Measurements from ENCODE around the gene MADCAM1.
"Not testable (repeated sequence)": the region's sequence is repeated elsewhere in the genome, so short reads cannot be mapped to it uniquely, and the experiment has no call there.

Gene MADCAM1

DNA sequence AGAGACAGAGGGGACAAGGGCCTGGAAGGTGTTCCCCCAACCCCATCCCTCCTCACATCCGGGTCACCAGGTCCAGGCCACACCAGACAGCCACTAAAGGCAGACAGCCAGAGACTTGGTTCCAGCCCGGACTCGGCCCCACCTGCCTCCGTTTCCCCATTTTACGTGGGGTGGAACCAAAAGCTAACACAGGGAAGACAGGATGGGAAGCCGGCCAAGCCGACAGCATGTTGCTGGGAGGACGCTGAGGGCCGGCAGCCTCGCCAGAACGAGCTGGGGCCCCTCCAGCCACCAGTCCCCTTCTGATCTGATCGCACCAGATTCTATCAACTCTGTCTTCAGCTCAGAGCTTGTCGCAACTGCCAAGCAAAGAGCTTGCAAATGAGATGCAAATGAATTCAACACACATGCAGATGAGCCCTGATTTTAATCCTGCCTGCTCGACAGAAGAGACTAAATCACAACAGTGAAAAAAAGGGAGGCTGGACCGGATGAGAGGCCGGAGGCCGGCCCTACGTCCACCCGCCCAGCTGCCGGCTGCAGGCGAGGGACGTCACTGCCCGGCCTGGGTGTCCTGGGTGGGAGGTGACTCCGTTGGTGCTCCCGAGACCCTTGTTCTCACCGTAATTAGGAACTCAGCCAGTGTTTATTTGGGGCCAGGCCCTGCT lies 17.9 kb upstream of the MADCAM1 start:
- H3K36me3 ChIP-seq (replicated peaks) = no peaks in the 10 kb centered on the region
- DNase-seq = no peak
- H3K27me3 ChIP-seq (replicated peaks) = no peaks in the 10 kb centered on the region
- no peak overlapping the region for H3K27ac ChIP-seq
- in situ Hi-C loops (cut with HindIII; ENCODE audit: low pct_ligation_motif_present, low sequenced_read_pairs) = no loop called here
- TF ChIP-seq, protein P1, sequence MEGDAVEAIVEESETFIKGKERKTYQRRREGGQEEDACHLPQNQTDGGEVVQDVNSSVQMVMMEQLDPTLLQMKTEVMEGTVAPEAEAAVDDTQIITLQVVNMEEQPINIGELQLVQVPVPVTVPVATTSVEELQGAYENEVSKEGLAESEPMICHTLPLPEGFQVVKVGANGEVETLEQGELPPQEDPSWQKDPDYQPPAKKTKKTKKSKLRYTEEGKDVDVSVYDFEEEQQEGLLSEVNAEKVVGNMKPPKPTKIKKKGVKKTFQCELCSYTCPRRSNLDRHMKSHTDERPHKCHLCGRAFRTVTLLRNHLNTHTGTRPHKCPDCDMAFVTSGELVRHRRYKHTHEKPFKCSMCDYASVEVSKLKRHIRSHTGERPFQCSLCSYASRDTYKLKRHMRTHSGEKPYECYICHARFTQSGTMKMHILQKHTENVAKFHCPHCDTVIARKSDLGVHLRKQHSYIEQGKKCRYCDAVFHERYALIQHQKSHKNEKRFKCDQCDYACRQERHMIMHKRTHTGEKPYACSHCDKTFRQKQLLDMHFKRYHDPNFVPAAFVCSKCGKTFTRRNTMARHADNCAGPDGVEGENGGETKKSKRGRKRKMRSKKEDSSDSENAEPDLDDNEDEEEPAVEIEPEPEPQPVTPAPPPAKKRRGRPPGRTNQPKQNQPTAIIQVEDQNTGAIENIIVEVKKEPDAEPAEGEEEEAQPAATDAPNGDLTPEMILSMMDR (IDR thresholded peaks at IDR 0.05; ENCODE audit: low read depth, low read length, missing control alignments) = no peak
- H3K4me3 ChIP-seq (ENCODE audit: low read depth, low read length) = no peak overlapping the region

DNA sequence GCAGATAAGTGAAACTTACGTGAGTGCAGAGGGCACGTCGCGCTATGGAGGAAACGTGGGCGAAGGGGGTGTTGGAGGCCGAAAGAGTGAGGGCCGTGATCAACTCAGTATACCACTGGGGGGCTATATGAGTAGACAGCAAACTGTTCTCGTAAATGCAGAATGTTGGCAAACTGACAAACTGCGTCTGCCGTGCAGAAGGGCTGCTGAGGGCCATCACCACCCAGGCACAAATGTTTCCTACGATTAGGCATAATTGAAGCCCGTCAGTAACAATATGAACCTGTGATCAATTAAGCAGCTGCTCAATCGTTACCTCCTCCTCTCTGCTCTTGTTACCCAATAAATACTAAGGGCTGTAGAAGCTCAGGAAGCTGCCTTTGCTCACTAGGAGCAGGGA lies 17.3 kb upstream of the MADCAM1 start:
- Histone ChIP-seq H3K27ac (no peak overlapping the region), H3K27me3 (replicated peaks) (no peaks in the 10 kb centered on the region), H3K4me3 (ENCODE audit: low read depth, low read length) (no peak overlapping the region), H3K36me3 (replicated peaks) (no peaks in the 10 kb centered on the region)
- no peak for DNase-seq
- in situ Hi-C loops (cut with HindIII; ENCODE audit: low pct_ligation_motif_present, low sequenced_read_pairs) = no loop called here
- TF ChIP-seq, protein P1 (IDR thresholded peaks at IDR 0.05; ENCODE audit: low read depth, low read length, missing control alignments) = no peak

GRCh38 chr19:480016-480855 lies 16.1 kb upstream of the MADCAM1 start:
- DNase-seq = peak; percentile 58
- H3K4me3 ChIP-seq (ENCODE audit: low read depth, low read length) = peak overlapping the region; percentile 38
- in situ Hi-C loops (cut with HindIII; ENCODE audit: low pct_ligation_motif_present, low sequenced_read_pairs) = no loop called here
- no peak overlapping the region for H3K27ac ChIP-seq
- TF ChIP-seq, protein P1 (IDR thresholded peaks at IDR 0.05; ENCODE audit: low read depth, low read length, missing control alignments) = peak; percentile 73
- H3K27me3 ChIP-seq (replicated peaks) = no peaks in the 10 kb centered on the region
- H3K36me3 ChIP-seq (replicated peaks) = no peaks in the 10 kb centered on the region

DNA sequence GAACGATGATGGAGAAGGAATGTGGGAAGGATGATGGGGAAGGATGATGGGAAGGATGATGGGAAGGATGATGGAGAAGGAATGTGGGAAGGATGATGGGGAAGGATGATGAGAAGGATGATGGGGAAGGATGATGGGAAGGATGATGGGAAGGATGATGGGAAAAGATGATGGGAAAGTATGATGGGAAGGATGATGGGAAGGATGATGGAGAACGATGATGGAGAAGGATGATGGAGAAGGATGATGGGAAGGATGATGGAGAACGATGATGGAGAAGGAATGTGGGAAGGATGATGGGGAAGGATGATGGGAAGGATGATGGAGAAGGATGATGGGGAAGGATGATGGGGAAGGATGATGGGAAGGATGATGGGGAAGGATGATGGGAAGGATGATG lies 15.2 kb upstream of the MADCAM1 start:
- in situ Hi-C loops (cut with HindIII; ENCODE audit: low pct_ligation_motif_present, low sequenced_read_pairs); H3K27ac ChIP-seq; H3K4me3 ChIP-seq (ENCODE audit: low read depth, low read length); H3K27me3 ChIP-seq (replicated peaks); H3K36me3 ChIP-seq (replicated peaks); DNase-seq: not testable (repeated sequence)

- no peak for DNase-seq
- Histone ChIP-seq H3K36me3 (replicated peaks) (no peaks in the 10 kb centered on the region), H3K4me3 (ENCODE audit: low read depth, low read length) (no peak overlapping the region), H3K27ac (no peak overlapping the region), H3K27me3 (replicated peaks) (no peaks in the 10 kb centered on the region)
- in situ Hi-C loops (cut with HindIII; ENCODE audit: low pct_ligation_motif_present, low sequenced_read_pairs) = no loop called here
- TF ChIP-seq, protein P1 (IDR thresholded peaks at IDR 0.05; ENCODE audit: low read depth, low read length, missing control alignments) = peak; percentile 7
Observed at GRCh38 chr19:482186-483041, 13.9 kb upstream of the MADCAM1 start.

Measured in brain microvascular endothelial cell (primary cell).